GM19351 (cell line): Measurements from ENCODE around the gene POLD3.
"Not testable (repeated sequence)": the region's sequence is repeated elsewhere in the genome, so short reads cannot be mapped to it uniquely, and the experiment has no call there.

Source experiments
- ATAC-seq: cut with Tn5 transposase; IDR thresholded peaks from one replicate; pipeline ENCODE4 v1.9.1; 2021; ENCODE audit warnings: mild to moderate bottlenecking, moderate library complexity; ENCODE audit not compliant: unreplicated experiment

POLD3 gene

GRCh38 chr11:74636630-74637184, 44.3 kb downstream of the POLD3 start:
- ATAC-seq: no peak

GRCh38 chr11:74637700-74638099, 45.3 kb downstream of the POLD3 start:
- ATAC-seq: no peak

- no peak for ATAC-seq
These were observed 46.5 kb downstream of the POLD3 start for GRCh38 chr11:74638869-74639268.

- ATAC-seq: no peak
These were observed 47.2 kb downstream of the POLD3 start for GRCh38 chr11:74639533-74639932.

GRCh38 chr11:74641289-74641688, 48.9 kb downstream of the POLD3 start:
- ATAC-seq: no peak

- no peak for ATAC-seq
These were observed 49.5 kb downstream of the POLD3 start for GRCh38 chr11:74641905-74642304.

GRCh38 chr11:74642912-74643311, 50.5 kb downstream of the POLD3 start:
- ATAC-seq: no peak

- ATAC-seq: no peak
These were observed 51.7 kb downstream of the POLD3 start for GRCh38 chr11:74644081-74644480.

- ATAC-seq: no peak
These were observed 53.8 kb downstream of the POLD3 start for GRCh38 chr11:74646215-74646614.

- ATAC-seq: no peak
These were observed 54.6 kb downstream of the POLD3 start for GRCh38 chr11:74646954-74647353.

GRCh38 chr11:74647404-74647803, 55.0 kb downstream of the POLD3 start:
- no peak for ATAC-seq

GRCh38 chr11:74647831-74648230, 55.4 kb downstream of the POLD3 start:
- ATAC-seq: no peak

- ATAC-seq: no peak
These were observed 56.5 kb downstream of the POLD3 start for GRCh38 chr11:74648894-74649293.

GRCh38 chr11:74650498-74650897, 58.1 kb downstream of the POLD3 start:
- ATAC-seq: no peak

- ATAC-seq: no peak
These were observed 62.6 kb downstream of the POLD3 start for GRCh38 chr11:74654976-74655375.

- not testable (repeated sequence) for ATAC-seq
These were observed 66.7 kb downstream of the POLD3 start for GRCh38 chr11:74659124-74659523.

- no peak for ATAC-seq
These were observed 70.2 kb downstream of the POLD3 start for GRCh38 chr11:74662487-74663103.

- no peak for ATAC-seq
These were observed 70.9 kb downstream of the POLD3 start for GRCh38 chr11:74663315-74663714.

- ATAC-seq: no peak
These were observed 77.1 kb downstream of the POLD3 start for GRCh38 chr11:74669211-74670160.

GRCh38 chr11:74670171-74670570, 77.8 kb downstream of the POLD3 start:
- no peak for ATAC-seq

GRCh38 chr11:74671520-74672196, 79.3 kb downstream of the POLD3 start:
- no peak for ATAC-seq
